Measurements from ENCODE around the gene CELF4.

Gene CELF4

GRCh38 chr18:37435150-37435867 lies 130.3 kb downstream of the CELF4 start:
- DNase-seq: no peak

- no peak for DNase-seq
These were observed 131.3 kb downstream of the CELF4 start for GRCh38 chr18:37434161-37434860.

GRCh38 chr18:37432436-37433195 lies 133.0 kb downstream of the CELF4 start:
- no peak for DNase-seq

- no peak for DNase-seq
These were observed 135.1 kb downstream of the CELF4 start for GRCh38 chr18:37430357-37431076.

- no peak for DNase-seq
These were observed 135.8 kb downstream of the CELF4 start for GRCh38 chr18:37429791-37430190.

GRCh38 chr18:37428288-37428974 lies 137.2 kb downstream of the CELF4 start:
- no peak for DNase-seq

GRCh38 chr18:37426586-37426985 lies 139.0 kb downstream of the CELF4 start:
- no peak for DNase-seq

- DNase-seq: no peak
These were observed 140.4 kb downstream of the CELF4 start for GRCh38 chr18:37425222-37425621.

GRCh38 chr18:37424507-37424906 lies 141.1 kb downstream of the CELF4 start:
- no peak for DNase-seq

GRCh38 chr18:37422596-37422995 lies 143.0 kb downstream of the CELF4 start:
- no peak for DNase-seq

- no peak for DNase-seq
These were observed 143.5 kb downstream of the CELF4 start for GRCh38 chr18:37422116-37422515.

- DNase-seq: no peak
These were observed 144.1 kb downstream of the CELF4 start for GRCh38 chr18:37421341-37422077.

GRCh38 chr18:37420315-37420880 lies 145.2 kb downstream of the CELF4 start:
- DNase-seq: no peak

GRCh38 chr18:37419866-37420265 lies 145.7 kb downstream of the CELF4 start:
- DNase-seq: no peak

- no peak for DNase-seq
These were observed 146.3 kb downstream of the CELF4 start for GRCh38 chr18:37419315-37419714.

- DNase-seq: no peak
These were observed 150.8 kb downstream of the CELF4 start for GRCh38 chr18:37414816-37415215.

- DNase-seq: no peak
These were observed 152.8 kb downstream of the CELF4 start for GRCh38 chr18:37412829-37413228.

- no peak for DNase-seq
These were observed 153.3 kb downstream of the CELF4 start for GRCh38 chr18:37412333-37412732.

GRCh38 chr18:37409878-37410277 lies 155.7 kb downstream of the CELF4 start:
- DNase-seq: no peak

GRCh38 chr18:37408676-37409265 lies 156.8 kb downstream of the CELF4 start:
- no peak for DNase-seq

- DNase-seq: no peak
These were observed 158.0 kb downstream of the CELF4 start for GRCh38 chr18:37407571-37407970.

All from activated T-cell treated with anti-CD3 and anti-CD28 coated beads, Interleukin-2, amount 50 U/mL, for 1 hour (primary cell).